Gastroesophageal sphincter (tissue), 4 donors: ENCODE measurements around the gene CCT7. TPM values are rescaled to one million over a fixed set of nuclear protein-coding genes. Genes with fewer than 3 reads are reported as not detected.

ENCODE experiments used
- ATAC-seq: fragments of 150-250 bp; one replicate; pipeline ENCODE4 v1.9.1; 2016; ENCODE audit warnings: mild to moderate bottlenecking, moderate library complexity
- H3K27ac ChIP-seq, 4 donors: fragments of 200-600 bp; sonication (generic) in 3 of 4; 1 replicate in 3 of 4; 2 replicates in 1 of 4; pipeline ENCODE4 v1.5.1; 2016 to 2019
- H3K27me3 ChIP-seq: fragments of 200-600 bp; sonication (generic); one replicate; pipeline ENCODE4 v1.5.1; 2019
- H3K36me3 ChIP-seq, 2 donors: fragments of 200-600 bp; sonication (generic); one replicate each; pipeline ENCODE4 v1.5.1; 2019; ENCODE audit warnings: control low read depth in 1 of 2
- H3K4me1 ChIP-seq, 3 donors: fragments of 200-600 bp; sonication (generic); 1 replicate in 2 of 3; 2 replicates in 1 of 3; pipeline ENCODE4 v1.5.1; 2016 to 2019; ENCODE audit warnings: control low read depth in 2 of 3
- H3K4me3 ChIP-seq, 2 donors: fragments of 200-600 bp; sonication (generic); one replicate each; pipeline ENCODE4 v1.5.1; 2019; ENCODE audit warnings: mild to moderate bottlenecking in 1 of 2, moderate library complexity in 1 of 2
- H3K9me3 ChIP-seq, 3 donors: fragments of 200-600 bp; sonication (generic); one replicate each; pipeline ENCODE4 v1.5.1; 2017 to 2019; ENCODE audit warnings: control low read depth in 2 of 3
- CTCF ChIP-seq, 4 experiments: fragments of 200-600 bp in 2 of 4; fragments of 450-650 bp in 2 of 4; sonication (generic) in 1 of 4; IDR thresholded peaks; one replicate each; pipeline ENCODE4 v1.5.1; 2017 to 2019; ENCODE audit warnings: antibody characterized with exemption in 4 of 4, mild to moderate bottlenecking in 2 of 4, moderate library complexity in 2 of 4
- EP300 ChIP-seq: sonication (generic); formaldehyde crosslinking; IDR thresholded peaks from one replicate; pipeline ENCODE4 v1.6.1; 2017; ENCODE audit warnings: antibody characterized with exemption, mild to moderate bottlenecking
- POLR2A ChIP-seq, 2 donors: fragments of 450-650 bp; IDR thresholded peaks; one replicate each; pipeline ENCODE4 v1.6.1; 2017; ENCODE audit warnings: antibody characterized with exemption in 2 of 2, mild to moderate bottlenecking in 2 of 2, moderate library complexity in 1 of 2
- POLR2AphosphoS5 ChIP-seq: sonication (generic); formaldehyde crosslinking; IDR thresholded peaks from one replicate; pipeline ENCODE4 v1.6.1; 2017; ENCODE audit warnings: antibody characterized with exemption
- WGBS, 2 donors: methylation state at CpG; one replicate each; pipeline ENCODE4 v1.1.5; 2018; ENCODE audit warnings: low coverage in 1 of 2; 5-methylcytosine and 5-hydroxymethylcytosine counted together
- total RNA-seq, 4 donors: library from RNA; depleted of rRNA; stranded (reverse); fragments of >200 nt; gene quantifications; one replicate each; pipeline ENCODE4 v1.1.0, GENCODE V29; 2016

Gene CCT7
- total RNA-seq, 4 donors from 2014 or later = 221 to 258 (median 240) TPM

GRCh38 chr2:73202156-73203054 lies 31.7 kb upstream of the CCT7 start, which contains the start of gene NOTO:
TSS of gene NOTO (plus strand) at chr2:73202574. CDS start at chr2:73202667, 93 bp downstream.
- peaks cover 0 to 18% (median 12%) of the 10 kb centered on the region in 3 donors for H3K4me1 ChIP-seq
- peak within 1 kb of the TSS in 1 of 2 donors; percentile 40 for H3K4me3 ChIP-seq
- H3K27ac ChIP-seq = no peak within 1 kb of the TSS
- 5 to 6% methylated on average over 10 to 29 of the region's 87 CpGs for WGBS, 2 donors
- H3K36me3 ChIP-seq = no peaks in the 10 kb centered on the region
- no peak for TF ChIP-seq POLR2AphosphoS5
- TF ChIP-seq CTCF (IDR thresholded peaks at IDR 0.05) = no peak
- TF ChIP-seq EP300 = no peak
- no peak for TF ChIP-seq POLR2A (IDR thresholded peaks at IDR 0.05)
- peak; percentile 31 for ATAC-seq
- H3K9me3 ChIP-seq = no peaks in the 10 kb centered on the region
- peaks cover 96% of the 10 kb centered on the region for H3K27me3 ChIP-seq

GRCh38 chr2:73203055-73203681 lies 30.9 kb upstream of the CCT7 start:
- ATAC-seq = peak; percentile 25
- Histone ChIP-seq H3K4me3 (peak overlapping the region in 1 of 2 donors; percentile 40), H3K4me1 (peaks cover 0 to 18% (median 12%) of the 10 kb centered on the region in 3 donors), H3K27ac (no peak overlapping the region), H3K9me3 (no peaks in the 10 kb centered on the region), H3K27me3 (peaks cover 96% of the 10 kb centered on the region), H3K36me3 (no peaks in the 10 kb centered on the region)
- TF ChIP-seq CTCF (IDR thresholded peaks at IDR 0.05) (no peak), POLR2A (IDR thresholded peaks at IDR 0.05) (no peak), EP300 (no peak), POLR2AphosphoS5 (no peak)
- WGBS, 2 donors = 17% methylated on average over 4 of the region's 44 CpGs; no CpG with 5 or more reads in 1 of the 2 donors

- TF ChIP-seq POLR2A (IDR thresholded peaks at IDR 0.05) (no peak), CTCF (IDR thresholded peaks at IDR 0.05) (no peak), POLR2AphosphoS5 (no peak), EP300 (no peak)
- peaks cover 71% of the 10 kb centered on the region for H3K27me3 ChIP-seq
- H3K36me3 ChIP-seq = no peaks in the 10 kb centered on the region
- H3K27ac ChIP-seq = no peak overlapping the region
- 77 to 88% methylated on average over 4 to 6 of the region's 6 CpGs for WGBS, 2 donors
- peaks cover 0 to 18% (median 12%) of the 10 kb centered on the region in 3 donors for H3K4me1 ChIP-seq
- H3K4me3 ChIP-seq = no peak overlapping the region
- H3K9me3 ChIP-seq = no peaks in the 10 kb centered on the region
- ATAC-seq = no peak
Observed at GRCh38 chr2:73205611-73206010, 28.5 kb upstream of the CCT7 start.

GRCh38 chr2:73208258-73208657 lies 25.9 kb upstream of the CCT7 start:
- TF ChIP-seq CTCF (IDR thresholded peaks at IDR 0.05) (no peak), POLR2A (IDR thresholded peaks at IDR 0.05) (no peak), POLR2AphosphoS5 (no peak), EP300 (no peak)
- H3K4me3 ChIP-seq = no peak overlapping the region
- H3K36me3 ChIP-seq = no peaks in the 10 kb centered on the region
- peaks cover 0 to 15% (median 3%) of the 10 kb centered on the region in 3 donors for H3K4me1 ChIP-seq
- WGBS, 2 donors = 80% methylated on average over 1 of the region's 3 CpGs; no CpG with 5 or more reads in 1 of the 2 donors
- peaks cover 45% of the 10 kb centered on the region for H3K27me3 ChIP-seq
- H3K9me3 ChIP-seq = no peaks in the 10 kb centered on the region
- H3K27ac ChIP-seq = no peak overlapping the region
- no peak for ATAC-seq
